Limb (tissue), 2 donors: ENCODE results near the gene CTNND2.

ENCODE experiments used
- DNase-seq, 2 donors: peaks; one replicate each; pipeline ENCODE4 v3.0.0-alpha.2; 2016; ENCODE audit errors: extremely low spot score in 2 of 2

CTNND2 gene

DNA sequence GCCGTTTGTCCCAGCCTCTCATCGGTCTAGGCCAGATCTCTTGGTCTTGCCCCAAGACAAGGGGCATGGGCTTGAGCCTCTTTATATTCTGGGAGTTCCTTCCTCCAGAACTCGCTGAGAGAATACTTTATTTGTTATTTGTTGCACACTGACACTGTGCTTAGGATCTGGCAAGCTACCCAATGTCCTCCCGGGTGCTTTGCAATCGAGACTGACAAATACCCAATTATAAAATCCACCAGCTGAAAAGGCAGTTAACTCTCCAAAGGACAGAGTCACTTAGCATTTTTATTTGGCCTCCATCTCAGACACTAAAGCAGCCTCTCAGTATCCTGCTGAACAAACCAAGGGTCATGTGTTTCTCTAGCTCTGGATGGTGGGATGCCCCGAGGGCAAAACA, 643.0 kb downstream of the CTNND2 start:
- DNase-seq: no peak

DNA sequence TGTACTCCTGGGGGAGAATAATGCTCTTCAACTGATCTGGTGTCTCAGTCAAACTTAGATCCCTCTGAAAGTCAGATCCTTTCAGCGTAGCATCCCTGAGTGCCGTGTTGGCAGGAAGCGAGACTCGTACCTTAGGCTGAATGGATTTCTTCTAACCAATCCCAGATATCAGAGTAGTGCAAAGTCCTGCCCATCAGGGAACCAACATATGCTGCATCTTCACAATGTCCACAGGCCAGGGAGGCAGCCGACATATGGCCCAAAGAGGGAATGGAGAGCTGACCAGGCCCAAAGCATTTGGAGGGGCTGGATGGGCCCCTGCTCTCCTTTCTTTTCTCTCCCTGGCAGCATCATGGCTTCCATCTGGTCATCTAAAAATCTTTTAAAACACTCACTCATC, 646.2 kb downstream of the CTNND2 start:
- no peak for DNase-seq

DNA sequence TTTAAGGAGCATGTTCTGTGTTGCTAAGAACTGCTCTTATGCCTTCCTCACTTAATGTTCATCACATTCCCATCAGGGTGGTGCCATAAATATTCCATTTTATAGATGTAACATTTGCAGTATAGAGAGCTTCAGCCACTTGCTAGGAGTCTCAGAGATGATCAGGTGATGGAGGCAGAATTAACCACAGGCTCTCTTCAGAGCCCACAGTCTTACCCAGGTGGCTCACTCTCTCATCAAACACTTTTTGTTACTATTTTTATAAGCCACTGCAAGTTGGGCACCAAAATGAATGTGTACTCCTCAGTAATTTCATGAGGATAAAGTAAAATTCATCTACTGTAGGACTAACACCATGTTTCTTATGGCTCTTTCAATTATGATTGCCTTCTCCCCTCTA, 651.7 kb downstream of the CTNND2 start:
- DNase-seq: no peak

DNA sequence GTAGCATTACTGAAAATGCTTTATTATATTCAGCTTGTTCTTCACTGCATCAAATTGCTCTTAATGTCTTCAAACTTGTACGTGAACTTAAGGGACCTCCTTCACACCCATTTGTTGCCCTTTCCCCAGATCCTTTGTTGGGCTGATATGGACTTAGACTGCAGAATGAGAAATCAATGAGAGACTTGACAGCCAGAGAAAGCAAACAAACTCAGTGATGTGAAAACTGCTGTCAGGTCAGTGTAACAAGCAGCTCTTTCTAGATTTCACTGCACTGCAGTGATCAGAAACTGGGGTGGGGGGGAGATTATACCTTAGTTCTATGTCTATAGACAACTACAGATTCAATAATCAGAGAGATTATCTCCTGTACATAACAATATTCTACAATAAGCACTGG, 652.2 kb downstream of the CTNND2 start:
- DNase-seq: no peak

DNA sequence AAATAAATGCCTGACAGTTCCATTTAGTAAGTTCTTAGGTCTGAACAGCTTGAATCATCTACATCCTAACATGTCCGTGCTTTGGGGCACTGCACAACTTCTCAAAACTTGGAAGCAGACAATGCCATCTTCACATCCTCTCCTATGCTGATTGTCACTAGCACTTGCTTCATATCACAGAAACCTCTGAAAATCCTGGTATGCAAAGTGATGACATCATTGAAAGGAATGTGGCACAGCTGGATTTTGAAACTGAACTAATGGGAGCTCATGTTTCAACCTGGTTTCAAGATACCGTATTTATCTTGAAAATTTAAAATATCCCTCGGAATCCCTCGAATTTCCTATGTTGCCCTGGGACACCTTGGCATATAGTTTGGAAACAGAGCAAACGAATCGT, 653.0 kb downstream of the CTNND2 start:
- peak in 1 of 2 donors; percentile 47 for DNase-seq

DNA sequence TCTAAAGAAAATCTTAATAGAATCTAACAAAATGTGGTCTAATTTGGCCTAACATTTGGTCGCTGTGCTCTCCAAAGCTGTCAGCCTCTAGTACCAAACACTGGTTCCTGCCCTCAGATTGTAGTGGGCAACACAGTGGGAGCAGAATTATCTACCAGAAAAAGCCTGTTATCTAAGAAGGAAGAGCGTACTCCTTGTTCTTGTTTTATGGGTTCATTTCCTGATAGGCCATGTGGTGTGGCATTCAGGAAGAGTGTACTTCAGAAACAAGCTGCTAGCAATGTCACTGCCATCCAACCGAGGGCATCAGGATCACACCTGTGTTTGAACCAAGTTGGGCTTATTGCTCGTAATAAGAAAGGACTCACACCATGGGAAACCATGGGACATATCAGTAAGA, 655.3 kb downstream of the CTNND2 start:
- DNase-seq: no peak

DNA sequence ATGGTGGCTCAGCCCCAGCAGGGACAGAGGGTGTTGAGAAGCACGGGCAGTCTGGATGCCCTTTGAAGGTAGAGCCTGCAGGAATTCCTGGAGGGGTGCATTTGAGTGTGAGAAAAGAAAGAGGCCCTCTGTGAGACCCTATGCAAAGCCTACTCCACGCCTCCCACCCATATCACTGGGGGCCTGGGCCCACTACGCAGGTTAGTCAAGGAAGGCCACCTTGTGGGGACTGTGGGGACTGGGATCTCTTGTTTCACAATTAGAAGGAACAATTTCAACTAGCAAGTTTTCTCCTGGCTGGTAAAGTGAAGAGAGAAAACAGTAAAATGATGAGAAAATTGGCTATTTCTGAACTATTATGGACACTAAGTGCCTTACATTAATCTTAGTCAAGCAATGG, 657.0 kb downstream of the CTNND2 start:
- no peak for DNase-seq

DNA sequence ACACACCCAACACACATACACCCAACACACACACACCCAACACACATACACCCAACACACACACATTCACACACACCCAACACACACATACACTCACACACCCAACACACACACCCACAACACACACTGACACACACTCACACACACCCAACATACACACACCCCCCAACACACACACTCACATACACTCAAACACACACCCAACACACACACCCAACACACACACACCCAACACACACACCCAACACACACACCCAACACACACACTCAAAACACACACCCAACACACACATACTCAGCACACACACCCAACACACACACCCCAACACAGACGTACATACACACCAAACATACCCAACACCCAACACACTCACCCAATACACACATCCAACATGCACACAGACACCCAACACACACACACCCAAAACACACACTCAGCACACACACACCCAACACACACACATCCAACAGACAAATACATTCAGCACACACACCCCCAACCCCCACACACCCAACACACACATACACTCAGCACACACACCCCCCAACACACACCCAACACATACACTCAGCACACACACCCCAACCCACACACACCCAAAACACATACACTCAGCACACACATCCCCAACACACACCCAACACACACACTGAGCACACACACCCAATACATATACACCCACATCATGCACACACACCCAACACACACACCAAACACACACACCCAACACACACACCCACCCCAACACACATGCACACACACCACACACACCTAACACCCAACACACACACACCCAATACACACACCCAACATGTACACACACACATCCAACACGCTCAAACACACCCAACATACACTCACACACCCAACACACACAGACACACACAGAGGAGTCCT, 663.7 kb downstream of the CTNND2 start:
- DNase-seq: no peak

DNA sequence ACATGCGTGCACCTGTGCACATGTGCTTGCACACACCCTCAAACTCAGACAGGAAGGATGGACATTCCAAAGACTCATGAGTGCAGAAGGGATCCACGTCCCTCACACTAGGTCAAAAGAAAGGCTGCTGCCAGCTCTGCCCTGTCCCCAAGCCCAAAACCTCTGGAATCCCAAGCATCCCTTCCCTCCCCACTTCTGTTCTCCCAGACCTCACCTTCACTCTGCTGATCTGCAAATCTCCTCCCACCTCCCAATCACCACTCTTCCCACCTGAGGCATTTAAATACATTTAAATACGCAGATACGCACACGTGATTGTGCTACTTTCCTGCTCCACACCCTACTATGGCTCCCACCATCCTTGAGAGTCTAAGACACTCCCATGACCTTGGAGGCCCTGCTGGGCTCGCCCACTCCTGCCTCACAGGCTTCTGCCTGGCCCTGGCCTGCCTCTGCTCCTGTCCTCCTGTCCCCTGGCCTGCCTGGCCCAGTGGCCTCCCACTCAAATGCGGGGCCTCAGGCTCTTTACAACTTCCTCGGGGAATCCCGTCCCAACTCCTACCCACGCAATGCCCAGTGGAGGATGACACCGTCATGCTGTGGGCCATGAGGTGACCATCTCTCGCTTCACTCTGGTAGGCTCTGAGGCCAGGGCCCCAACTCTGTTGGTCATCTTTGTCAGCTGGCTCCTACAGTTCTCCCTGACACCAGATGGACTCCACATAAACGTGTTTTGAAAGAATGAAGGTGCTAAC, 664.8 kb downstream of the CTNND2 start:
- no peak for DNase-seq

DNA sequence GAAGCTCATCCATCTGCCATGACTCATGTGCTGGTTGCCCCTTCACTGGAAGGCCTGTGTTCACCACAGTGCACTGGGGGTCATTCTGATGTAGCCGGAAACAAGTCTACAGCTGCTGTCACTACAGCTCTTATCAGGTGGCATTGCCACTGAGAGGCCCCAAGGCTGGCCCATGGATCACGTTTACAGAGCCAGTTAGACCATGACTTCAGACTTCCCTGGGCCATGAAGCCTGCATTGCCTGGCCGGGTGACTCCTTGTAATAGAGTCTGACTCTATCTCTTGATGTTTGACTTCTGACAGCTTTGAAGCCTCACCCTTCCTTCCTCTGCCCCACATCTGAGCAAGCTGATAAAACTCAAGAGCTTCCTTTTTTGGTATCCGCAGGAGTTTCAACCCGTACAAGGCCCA, 669.7 kb downstream of the CTNND2 start:
- no peak for DNase-seq

DNA sequence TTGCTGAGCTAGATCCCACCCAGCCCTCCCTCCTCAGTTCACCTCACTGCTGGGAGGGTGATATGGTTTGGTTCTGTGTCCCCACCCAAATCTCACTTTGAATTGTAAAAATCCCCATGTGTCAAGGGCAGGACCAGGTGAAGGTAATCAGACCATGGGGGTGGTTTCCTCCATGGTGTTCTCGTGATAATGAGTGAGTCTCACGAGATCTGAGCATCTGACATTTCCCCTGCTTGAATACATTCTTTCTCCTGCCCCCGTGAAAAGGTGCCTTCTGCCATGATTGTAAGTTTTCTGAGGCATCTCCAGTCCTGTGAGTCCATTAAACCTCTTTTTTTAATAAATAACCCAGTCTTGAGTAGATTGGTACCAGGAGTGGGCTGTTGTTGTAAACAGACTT, 673.4 kb downstream of the CTNND2 start:
- DNase-seq: no peak

DNA sequence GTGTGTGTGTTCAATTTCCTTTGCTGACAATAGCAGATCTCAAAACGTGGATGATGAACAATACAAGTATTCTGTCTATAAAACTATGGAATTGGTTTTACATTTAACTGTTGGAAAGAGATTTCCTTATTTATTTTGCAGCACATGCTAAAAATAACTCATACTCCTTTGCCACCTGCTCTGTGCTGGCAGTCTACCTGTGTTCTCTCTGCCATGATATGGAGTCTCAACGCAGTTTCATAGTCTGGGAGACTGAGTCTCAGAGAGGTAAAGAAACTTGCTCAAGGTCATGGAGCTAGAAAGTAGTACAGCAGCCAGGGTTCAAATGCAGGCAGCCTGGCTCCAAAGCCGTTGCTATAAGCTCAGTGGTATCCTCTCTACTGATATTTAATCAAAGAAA, 677.2 kb downstream of the CTNND2 start:
- DNase-seq: no peak

DNA sequence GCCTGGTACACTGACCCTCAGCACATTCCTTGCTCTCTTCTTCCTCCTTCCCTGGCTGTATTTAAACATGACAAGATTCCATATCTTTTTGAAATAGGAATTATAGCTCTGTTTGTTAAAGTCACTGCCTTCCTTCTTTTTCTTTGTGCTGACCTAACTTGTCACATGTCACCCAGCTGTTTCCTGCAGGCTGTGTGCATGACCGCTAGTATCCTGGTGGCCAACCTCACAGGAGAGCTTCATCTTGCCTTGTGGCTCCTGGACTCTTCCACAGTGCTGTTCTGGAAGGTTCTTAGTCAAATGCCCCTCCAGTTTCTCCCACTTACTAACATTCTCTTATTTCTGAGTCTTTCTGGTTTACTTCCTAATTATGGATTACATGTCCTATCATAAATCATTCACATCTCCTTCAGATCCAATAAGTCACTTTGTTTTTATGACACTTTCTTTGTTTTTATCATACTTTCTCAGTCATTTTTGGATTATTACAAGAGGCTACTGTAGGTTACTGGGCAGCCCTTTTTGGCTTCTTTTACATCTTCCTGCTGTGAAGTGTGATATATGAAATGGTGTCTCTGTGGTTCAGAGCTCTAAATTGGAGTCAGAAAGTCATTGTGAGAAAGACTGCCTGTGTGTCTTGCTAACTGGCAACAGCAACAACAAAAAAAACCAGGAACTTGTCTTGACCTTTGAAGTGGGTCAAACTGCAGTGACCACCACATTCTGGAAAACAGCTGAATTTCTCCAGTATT, 679.6 kb downstream of the CTNND2 start:
- no peak for DNase-seq

DNA sequence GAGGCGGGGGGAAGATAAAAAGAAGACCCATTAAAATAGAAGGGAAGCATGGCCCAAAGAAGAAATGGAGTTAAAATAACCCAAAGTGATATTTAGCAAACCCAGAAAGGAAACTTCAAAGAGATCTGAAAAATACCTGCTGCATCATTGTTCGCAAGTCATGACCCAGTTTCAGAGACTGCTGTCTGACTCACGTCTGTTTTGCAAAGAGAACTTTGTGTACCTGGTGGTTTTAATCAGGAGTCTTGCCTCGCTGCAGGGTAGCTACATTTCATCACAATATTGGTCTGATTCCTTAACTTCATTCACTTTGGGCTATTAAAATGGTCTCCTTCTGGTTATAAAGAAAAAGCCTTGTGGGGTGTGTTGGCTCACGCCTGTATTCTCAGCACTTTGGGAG, 682.1 kb downstream of the CTNND2 start:
- DNase-seq: no peak

DNA sequence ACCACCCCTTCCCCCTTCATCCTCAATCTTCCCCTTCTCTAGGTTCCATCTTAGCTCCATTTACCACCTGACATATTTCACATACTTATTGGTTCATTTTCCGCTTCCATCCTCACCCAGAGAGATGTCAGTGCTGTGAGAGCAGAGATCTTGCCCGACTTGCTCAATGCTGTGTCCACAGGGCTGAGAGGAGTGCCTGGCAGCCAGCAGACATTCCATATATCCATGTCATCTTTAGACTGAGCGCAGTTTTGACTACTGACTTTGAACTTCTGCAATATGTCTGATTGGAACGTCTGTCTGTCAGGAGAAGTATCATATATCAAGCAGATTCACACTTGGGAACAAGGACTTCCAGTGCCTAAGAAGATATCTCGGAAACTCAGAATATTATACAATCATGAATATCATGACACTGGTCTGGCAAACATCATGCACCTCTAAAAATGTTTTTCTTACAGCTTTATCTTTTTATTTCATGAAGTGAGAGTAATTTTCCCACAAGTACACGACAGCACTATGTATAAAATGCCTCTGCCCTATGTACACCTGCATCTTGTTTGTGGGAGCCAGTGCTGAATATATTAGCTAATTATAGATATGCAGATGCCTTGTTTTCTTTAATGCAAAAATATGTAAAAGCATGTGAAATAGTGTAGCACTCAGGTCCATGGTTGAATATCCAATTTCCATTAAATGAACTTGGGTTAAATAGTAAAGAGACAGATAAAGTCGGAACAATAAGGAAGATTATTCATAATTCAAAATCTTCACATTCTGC, 689.2 kb downstream of the CTNND2 start:
- DNase-seq: no peak

DNA sequence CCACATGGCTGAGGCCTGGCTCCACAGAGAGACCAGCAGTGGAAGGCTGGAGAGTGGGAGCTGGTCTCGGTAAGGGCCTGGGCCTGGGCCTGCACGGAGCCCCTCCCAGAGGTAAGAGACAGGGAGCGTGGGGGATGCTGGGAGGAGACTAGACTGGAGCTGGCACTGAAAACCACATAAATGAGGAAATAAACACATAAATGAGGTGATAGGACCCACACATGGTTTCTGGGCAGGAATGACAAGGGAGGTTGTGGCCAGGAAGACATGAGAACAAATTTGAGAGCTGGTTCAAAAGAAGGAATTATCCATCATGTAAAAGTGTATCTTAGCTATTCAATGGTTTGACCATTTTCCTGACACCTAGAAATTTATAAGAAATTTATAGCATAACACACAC, 691.5 kb downstream of the CTNND2 start:
- DNase-seq: no peak

DNA sequence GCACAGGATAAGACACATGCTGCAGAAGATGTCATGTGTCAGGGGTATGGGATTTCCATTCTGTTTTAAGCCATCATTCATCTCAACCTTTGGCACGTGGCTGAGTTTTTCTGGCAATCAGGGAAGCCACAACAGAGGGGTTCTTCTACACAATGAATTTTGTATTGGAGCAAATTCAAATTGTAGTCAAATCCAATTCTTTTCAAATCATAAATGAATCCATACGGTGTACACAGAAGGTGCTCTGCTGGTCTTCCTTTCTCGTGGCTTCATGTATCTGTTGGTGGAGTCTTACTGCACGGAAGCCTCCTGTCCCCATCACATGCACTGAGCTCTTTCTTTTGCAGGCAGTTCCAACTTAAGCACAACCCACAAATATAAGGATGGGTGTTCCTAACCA, 706.5 kb downstream of the CTNND2 start:
- no peak for DNase-seq

DNA sequence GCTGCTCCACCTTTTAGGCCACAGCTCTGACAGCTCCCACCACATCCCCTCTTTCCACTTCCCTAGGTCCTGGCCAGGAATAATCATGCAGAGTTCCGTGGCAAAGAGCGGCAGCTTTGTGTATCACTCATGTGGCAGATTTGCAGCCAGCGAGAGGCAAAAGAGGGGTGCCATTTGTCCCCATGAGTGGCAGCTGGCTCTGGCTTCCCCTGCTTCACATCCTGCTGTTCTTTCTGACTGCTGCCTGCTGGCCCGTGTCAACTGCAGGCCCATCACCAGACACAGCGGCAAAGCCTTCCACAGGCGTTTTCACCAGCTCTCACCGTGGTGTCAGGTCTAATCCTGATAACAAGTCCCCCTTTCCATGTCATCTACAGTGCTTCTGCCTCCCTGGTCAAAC, 712.6 kb downstream of the CTNND2 start:
- no peak for DNase-seq

DNA sequence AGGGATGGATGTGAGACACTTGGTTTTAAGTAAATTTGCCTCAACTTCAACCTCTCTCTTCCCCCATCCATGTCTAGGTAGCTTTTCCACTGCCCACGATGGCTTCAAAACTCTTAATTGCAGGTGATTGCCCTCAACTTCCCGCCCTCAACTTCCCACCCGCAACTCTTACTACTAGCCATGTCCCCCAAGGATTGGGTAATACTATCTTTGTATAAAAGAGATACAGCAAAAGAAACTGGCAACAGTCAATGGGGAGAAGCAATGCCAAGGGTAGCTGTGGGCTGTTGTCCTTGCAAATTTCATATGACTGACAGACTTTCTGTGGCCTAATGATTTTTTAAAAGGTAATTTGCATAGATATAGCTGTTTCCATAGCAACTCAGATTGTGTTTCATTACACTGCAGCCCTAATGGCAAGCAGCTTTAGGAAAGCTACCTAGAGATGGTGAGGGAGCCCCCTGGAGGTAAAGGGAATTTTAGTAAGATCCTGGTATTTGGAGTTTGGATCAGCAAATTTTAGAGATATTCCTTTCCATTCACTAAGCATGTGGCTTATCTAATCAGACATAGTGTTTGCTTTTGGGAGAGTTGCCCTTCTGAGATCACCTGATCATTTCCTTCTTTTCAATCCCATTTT, 721.7 kb downstream of the CTNND2 start:
- DNase-seq: peak in 1 of 2 donors; percentile 67

DNA sequence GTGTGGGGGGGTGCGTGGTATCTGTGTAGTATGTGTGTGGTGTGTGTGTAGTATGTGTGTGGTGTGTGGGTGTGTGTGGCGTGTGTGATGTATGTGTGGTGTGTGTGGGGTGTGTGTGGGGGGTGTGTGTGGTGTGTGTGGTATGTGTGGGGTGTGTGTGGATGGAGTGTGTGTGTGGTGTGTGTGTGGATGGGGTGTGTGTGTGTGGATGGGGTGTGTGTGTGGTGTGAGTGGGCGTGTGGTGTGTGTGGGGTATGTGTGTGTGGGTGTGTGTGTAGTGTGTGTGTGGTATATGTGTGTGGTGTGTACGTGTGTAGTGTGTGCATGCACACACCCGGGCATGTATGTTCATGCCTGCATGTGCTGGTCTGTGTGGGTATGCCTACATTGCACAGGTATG, 722.3 kb downstream of the CTNND2 start:
- DNase-seq: no peak

DNA sequence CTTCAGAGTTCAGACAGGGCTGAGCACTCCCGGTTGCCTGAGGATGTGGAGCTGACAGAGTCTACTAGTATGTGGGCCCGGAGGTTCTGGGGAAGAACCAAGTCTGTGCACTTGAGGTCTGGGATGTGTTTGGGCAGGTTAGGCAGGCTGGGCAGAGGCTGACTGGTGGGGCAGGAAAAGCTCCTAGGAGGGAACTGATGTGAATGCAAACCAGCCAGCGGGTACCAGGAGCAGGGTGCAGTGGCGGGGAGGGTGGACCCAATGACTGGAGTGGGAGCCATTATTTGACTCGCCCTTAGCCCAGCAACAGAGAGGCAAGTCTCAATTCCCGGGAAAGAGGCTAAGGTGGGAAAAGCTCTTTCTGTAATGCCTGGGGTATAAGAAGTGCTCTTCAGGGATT, 723.4 kb downstream of the CTNND2 start:
- no peak for DNase-seq
